AG04450 (cell line): ENCODE data around the gene MT1H. TPM values are rescaled to one million over a fixed set of nuclear protein-coding genes. Genes with fewer than 3 reads are reported as not detected.
"Not testable (repeated sequence)": the region's sequence is repeated elsewhere in the genome, so short reads cannot be mapped to it uniquely, and the experiment has no call there.

Experiments
- CTCF ChIA-PET: fragments of 300-600, 350-600 bp; formaldehyde crosslinking; extraction: SDS; loops from one replicate; lab custom pipeline; 2022; ENCODE audit warnings: antibody characterized with exemption, inconsistent platforms; lab: Charles Lee
- POLR2A ChIA-PET: fragments of 350-600 bp; formaldehyde crosslinking; extraction: SDS; loops from one replicate; lab custom pipeline; 2021; ENCODE audit warnings: antibody characterized with exemption, inconsistent platforms; lab: Yijun Ruan, JAX
- DNase-seq: peaks from one replicate; pipeline ENCODE4 v3.0.0-alpha.2; 2011; ENCODE audit warnings: low read depth, low spot score
- H3K27ac ChIP-seq: one replicate; pipeline ENCODE4 v1.5.1; 2012; ENCODE audit warnings: low read depth, low read length, control low read depth
- H3K27me3 ChIP-seq: one replicate; pipeline ENCODE4 v1.6.0; 2012; ENCODE audit warnings: low read length; ENCODE audit not compliant: control insufficient read depth, insufficient read depth
- H3K4me3 ChIP-seq: 2 replicates; pipeline ENCODE4 v1.5.1; 2011; ENCODE audit warnings: mild to moderate bottlenecking, low read depth, low read length, control low read depth
- H3K9me3 ChIP-seq: 2 replicates; pipeline ENCODE4 v1.5.1; 2012; ENCODE audit warnings: low read length; ENCODE audit not compliant: control insufficient read depth, insufficient read depth
- polyA plus RNA-seq: library from polyadenylated mRNA; depleted of rRNA; stranded (reverse); fragments of >200 nt; gene quantifications from 2 replicates; pipeline ENCODE4 v1.2.3, GENCODE V29; 2011
- TF ChIP-seq, protein P1 (sequence below): IDR thresholded peaks from 2 replicates; pipeline ENCODE4 v1.5.1; 2011; ENCODE audit warnings: low read depth, low read length, control low read depth, inconsistent platforms

Gene MT1H
- polyA plus RNA-seq, 1 experiment, result not detected

DNA sequence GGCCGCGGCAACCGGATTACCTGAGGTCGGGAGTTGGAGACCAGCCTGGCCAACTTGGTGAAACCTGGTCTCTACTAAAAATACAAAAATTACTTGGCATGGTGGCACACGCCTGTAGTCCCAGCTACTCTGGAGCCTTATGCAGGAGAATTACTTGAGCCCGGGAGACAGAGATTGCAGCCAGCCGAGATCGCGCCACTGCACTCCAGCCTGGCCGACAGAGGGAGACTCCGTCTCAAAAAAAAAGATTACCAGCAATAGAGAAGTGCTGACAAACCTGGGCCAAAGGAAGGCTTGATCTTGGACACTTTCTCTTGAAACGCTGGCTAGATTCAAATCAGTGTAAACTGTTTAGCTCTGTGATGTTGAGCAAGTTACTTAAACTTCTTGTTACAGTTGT lies 4.3 kb downstream of the MT1H start:
- CTCF ChIA-PET, result interaction anchor here (0.5 to 2.9 kb wide), 8 partner anchors 9 to 129 kb away, joined by 4 to 19 read pairs (median 4); partner anchors contain the start of gene MT1X
- POLR2A ChIA-PET, result interaction anchor here (0.6 to 0.8 kb wide), 2 partner anchors 48 to 209 kb away, joined by 3 read pairs; partner anchors contain the start of gene MT1E

DNA sequence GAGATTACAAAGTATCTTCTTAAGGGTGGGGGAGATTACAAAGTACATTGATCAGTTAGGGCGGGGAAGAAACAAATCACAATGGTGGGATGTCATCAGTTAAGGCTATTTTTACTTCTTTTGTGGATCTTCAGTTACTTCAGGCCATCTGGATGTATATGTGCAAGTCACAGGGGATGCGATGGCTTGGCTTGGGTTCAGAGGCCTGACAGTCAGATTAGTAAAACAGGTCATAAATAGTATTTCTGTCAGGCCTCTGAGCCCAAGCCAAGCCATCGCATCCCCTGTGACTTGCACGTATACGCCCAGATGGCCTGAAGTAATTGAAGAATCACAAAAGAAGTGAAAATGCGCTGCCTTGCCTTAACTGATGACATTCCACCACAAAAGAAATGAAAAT lies 5.0 kb downstream of the MT1H start:
- not testable (repeated sequence) for H3K9me3 ChIP-seq, H3K4me3 ChIP-seq, DNase-seq, H3K27ac ChIP-seq
- ChIA-PET POLR2A (interaction anchor here (0.6 kb wide), 1 partner anchor 210 kb away, joined by 3 read pairs; no protein-coding TSS in a partner anchor), CTCF (interaction anchor here (0.7 to 1.5 kb wide), 3 partner anchors 8 to 29 kb away, joined by 4 read pairs; partner anchors contain the start of gene MT1X)
- H3K27me3 ChIP-seq, result peaks cover 35% of the 10 kb centered on the region

More for the DNA sequence above, 4.3 kb downstream of the MT1H start:
- Histone ChIP-seq H3K27me3 (peaks cover 42% of the 10 kb centered on the region), H3K4me3 (no peak overlapping the region), H3K9me3 (no peaks in the 10 kb centered on the region), H3K27ac (no peak overlapping the region)
- TF ChIP-seq, protein P1, sequence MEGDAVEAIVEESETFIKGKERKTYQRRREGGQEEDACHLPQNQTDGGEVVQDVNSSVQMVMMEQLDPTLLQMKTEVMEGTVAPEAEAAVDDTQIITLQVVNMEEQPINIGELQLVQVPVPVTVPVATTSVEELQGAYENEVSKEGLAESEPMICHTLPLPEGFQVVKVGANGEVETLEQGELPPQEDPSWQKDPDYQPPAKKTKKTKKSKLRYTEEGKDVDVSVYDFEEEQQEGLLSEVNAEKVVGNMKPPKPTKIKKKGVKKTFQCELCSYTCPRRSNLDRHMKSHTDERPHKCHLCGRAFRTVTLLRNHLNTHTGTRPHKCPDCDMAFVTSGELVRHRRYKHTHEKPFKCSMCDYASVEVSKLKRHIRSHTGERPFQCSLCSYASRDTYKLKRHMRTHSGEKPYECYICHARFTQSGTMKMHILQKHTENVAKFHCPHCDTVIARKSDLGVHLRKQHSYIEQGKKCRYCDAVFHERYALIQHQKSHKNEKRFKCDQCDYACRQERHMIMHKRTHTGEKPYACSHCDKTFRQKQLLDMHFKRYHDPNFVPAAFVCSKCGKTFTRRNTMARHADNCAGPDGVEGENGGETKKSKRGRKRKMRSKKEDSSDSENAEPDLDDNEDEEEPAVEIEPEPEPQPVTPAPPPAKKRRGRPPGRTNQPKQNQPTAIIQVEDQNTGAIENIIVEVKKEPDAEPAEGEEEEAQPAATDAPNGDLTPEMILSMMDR, result peak; percentile 58
- no peak for DNase-seq

DNA sequence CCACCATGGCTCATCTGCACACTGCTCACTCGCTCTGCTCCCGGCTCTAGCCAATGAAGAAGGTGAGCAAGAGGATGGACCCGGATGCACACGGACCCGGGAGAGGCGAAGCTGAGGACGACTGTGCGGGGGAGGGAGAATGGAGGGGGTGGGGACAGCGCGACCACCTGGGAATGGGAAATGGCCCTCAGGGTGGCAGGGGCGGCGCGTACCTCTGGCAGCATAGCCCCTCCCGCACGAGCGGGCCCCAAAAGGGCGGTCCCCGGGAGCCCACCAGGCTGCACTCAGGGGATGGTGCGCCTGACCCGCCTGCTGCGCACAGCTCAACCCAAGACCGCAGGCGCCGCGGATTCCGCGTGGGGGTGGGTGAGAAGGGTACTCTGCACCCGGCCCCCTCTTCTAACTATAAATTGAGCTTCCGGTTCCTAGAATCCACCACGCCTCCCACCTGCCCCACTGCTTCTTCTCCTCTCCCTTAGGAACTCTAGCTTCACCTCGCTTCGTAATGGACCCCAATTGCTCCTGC lies 6.1 kb downstream of the MT1H start:
- Histone ChIP-seq H3K27me3 (peaks cover 23% of the 10 kb centered on the region), H3K27ac (no peak overlapping the region), H3K4me3 (no peak overlapping the region), H3K9me3 (no peaks in the 10 kb centered on the region)
- DNase-seq, result no peak
- TF ChIP-seq, protein P1, result no peak
- POLR2A ChIA-PET, result interaction anchor here (0.6 kb wide), 1 partner anchor 142 kb away, joined by 7 read pairs; no protein-coding TSS in a partner anchor
- CTCF ChIA-PET, result interaction anchor here (0.6 kb wide), 1 partner anchor 98 kb away, joined by 3 read pairs; no protein-coding TSS in a partner anchor

DNA sequence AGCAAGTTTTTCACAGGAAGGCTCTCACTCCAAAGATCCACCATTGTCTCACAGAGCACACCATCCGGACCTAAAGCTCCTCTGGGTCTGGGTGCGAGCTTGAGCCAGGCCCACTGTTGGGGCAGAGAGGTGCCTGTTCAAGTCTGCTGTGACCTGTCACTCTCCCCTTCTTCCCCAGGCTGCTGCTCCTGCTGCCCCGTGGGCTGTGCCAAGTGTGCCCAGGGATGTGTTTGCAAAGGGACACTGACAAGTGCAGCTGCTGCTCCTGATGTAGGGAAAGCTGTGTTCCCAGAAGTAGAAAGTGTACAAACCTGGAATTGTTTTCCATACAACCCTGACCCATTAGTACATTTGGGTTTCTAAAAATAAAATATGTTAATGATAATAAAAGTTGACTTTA lies 7.9 kb downstream of the MT1H start:
- peaks cover 19% of the 10 kb centered on the region for H3K27me3 ChIP-seq
- POLR2A ChIA-PET, result interaction anchor here (1.3 kb wide), 1 partner anchor 52 kb away, joined by 3 read pairs; the partner anchor contains the start of gene MT1E
- TF ChIP-seq, protein P1, result no peak
- H3K4me3 ChIP-seq, result no peak overlapping the region
- DNase-seq, result no peak
- CTCF ChIA-PET, result interaction anchor here (0.6 kb wide), 1 partner anchor 887 kb away, joined by 3 read pairs; no protein-coding TSS in a partner anchor
- H3K9me3 ChIP-seq, result no peaks in the 10 kb centered on the region
- no peak overlapping the region for H3K27ac ChIP-seq

DNA sequence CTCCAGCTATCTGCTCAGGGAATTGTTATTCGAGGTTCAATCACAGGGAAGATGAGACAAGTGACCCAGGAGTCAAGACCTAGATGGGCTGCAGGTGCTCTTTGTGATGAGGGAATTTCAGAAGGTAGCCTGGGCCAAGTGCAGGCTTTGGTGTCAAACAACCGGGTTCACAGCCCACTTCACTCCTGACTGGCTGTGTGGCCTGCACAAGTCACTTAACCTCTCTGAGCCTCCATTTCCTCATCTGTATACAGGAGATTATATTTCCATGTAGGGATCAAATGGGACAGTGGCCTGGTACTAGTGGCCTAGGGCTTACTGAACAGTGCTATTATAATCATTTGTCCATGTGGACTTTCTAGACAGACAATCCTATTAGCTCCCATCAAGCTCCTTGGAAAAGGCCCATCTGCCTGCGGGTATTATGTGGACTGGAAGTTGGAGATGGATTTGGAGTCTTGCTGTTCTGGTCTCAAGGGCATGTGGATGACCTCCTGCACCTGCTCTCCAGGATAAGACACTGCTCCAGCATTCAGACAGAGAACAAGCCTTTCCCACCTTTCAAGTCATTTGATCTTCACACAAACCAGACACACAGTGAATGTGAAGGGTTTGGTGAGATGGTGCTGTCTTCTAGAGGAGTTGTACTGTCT lies 9.6 kb downstream of the MT1H start:
- TF ChIP-seq, protein P1, result no peak
- DNase-seq, result no peak
- H3K4me3 ChIP-seq, result no peak overlapping the region
- CTCF ChIA-PET, result interaction anchor here (1.4 kb wide), 1 partner anchor 23 kb away, joined by 6 read pairs; no protein-coding TSS in a partner anchor
- H3K27ac ChIP-seq, result no peak overlapping the region
- POLR2A ChIA-PET, result interaction anchor here (1.0 kb wide), 1 partner anchor 54 kb away, joined by 3 read pairs; the partner anchor contains the start of gene MT1E
- H3K9me3 ChIP-seq, result no peaks in the 10 kb centered on the region
- H3K27me3 ChIP-seq, result peaks cover 16% of the 10 kb centered on the region
